ENCODE results near the gene ADGRG1.
"Not testable (repeated sequence)": the region's sequence is repeated elsewhere in the genome, so short reads cannot be mapped to it uniquely, and the experiment has no call there.

The ADGRG1 gene

GRCh38 chr16:57669476-57670162 lies 41.2 kb downstream of the ADGRG1 start:
- no peak for DNase-seq

GRCh38 chr16:57670196-57670595 lies 41.8 kb downstream of the ADGRG1 start:
- no peak for DNase-seq

- not testable (repeated sequence) for DNase-seq
Measured at GRCh38 chr16:57671451-57671850, 43.0 kb downstream of the ADGRG1 start.

GRCh38 chr16:57672416-57672815 lies 44.0 kb downstream of the ADGRG1 start:
- no peak for DNase-seq

- no peak for DNase-seq
Measured at GRCh38 chr16:57672824-57673223, 44.4 kb downstream of the ADGRG1 start.

- DNase-seq: no peak
Measured at GRCh38 chr16:57675741-57676551, 47.5 kb downstream of the ADGRG1 start.

- DNase-seq: no peak
Measured at GRCh38 chr16:57676553-57677085, 48.2 kb downstream of the ADGRG1 start.

- no peak for DNase-seq
Measured at GRCh38 chr16:57677622-57678369, 49.4 kb downstream of the ADGRG1 start.

GRCh38 chr16:57679016-57679415 lies 50.6 kb downstream of the ADGRG1 start:
- DNase-seq: no peak

- no peak for DNase-seq
Measured at GRCh38 chr16:57679767-57680482, 51.5 kb downstream of the ADGRG1 start.

GRCh38 chr16:57680842-57681375 lies 52.5 kb downstream of the ADGRG1 start:
- no peak for DNase-seq

GRCh38 chr16:57681950-57682728 lies 53.7 kb downstream of the ADGRG1 start:
- no peak for DNase-seq

- no peak for DNase-seq
Measured at GRCh38 chr16:57682809-57683635, 54.6 kb downstream of the ADGRG1 start.

- DNase-seq: no peak
Measured at GRCh38 chr16:57683636-57684545, 55.5 kb downstream of the ADGRG1 start.

GRCh38 chr16:57684626-57685358 lies 56.4 kb downstream of the ADGRG1 start:
- DNase-seq: no peak

GRCh38 chr16:57685633-57686032 lies 57.2 kb downstream of the ADGRG1 start:
- no peak for DNase-seq

GRCh38 chr16:57686577-57686976 lies 58.1 kb downstream of the ADGRG1 start:
- no peak for DNase-seq

GRCh38 chr16:57687363-57687929 lies 59.0 kb downstream of the ADGRG1 start:
- no peak for DNase-seq

Data from stimulated activated CD4-positive, alpha-beta T cell treated with anti-CD3 and anti-CD28 coated beads, Interleukin-4, amount 100 ng/mL, for 1 hour (primary cell).